Activated CD8-positive, alpha-beta memory T cell treated with anti-CD3 and anti-CD28 coated beads, Interleukin-2, amount 50 U/mL, for 48 hours (primary cell): ENCODE results near the gene FBF1.
"Not testable (repeated sequence)": the region's sequence is repeated elsewhere in the genome, so short reads cannot be mapped to it uniquely, and the experiment has no call there.

Experiments
- DNase-seq: peaks from one replicate; pipeline ENCODE4 v3.0.0-alpha.2; 2020

The FBF1 gene

DNA sequence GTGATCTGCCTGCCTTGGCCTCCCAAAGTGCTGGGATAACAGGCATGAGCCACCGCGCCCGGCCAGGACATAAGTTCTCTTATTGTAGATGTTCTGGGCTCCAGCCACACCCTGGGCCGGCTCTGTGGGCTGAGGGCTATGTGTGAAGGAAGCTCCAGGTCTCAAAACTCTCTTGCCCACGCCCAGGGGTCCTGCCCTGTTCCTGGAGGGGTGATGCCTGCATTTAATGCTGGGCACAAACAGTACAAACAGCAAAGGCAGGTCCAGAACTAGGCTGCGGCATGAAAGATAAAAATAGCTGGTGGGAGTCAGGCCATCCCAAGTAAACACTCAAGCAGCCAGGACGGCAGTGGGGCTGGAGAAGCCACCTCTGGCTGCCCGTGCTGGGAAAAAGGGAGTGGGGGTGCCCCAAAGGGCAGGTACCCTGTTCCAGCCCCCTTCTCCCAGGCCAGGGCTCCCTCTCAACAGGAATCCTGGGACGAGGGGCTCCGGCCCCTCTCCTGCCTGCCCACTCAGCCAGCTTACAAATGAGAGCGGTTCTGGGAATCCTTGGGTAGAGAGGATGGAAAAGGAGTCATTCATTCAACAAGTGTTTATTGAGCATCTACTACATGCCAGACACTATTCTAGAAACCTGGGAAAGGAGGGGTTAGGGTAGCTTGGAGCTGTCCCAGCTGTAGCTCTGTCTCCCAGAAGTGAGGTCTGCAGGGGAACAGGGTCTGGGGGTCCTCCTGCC lies 67.1 kb downstream of the FBF1 start:
- no peak for DNase-seq

DNA sequence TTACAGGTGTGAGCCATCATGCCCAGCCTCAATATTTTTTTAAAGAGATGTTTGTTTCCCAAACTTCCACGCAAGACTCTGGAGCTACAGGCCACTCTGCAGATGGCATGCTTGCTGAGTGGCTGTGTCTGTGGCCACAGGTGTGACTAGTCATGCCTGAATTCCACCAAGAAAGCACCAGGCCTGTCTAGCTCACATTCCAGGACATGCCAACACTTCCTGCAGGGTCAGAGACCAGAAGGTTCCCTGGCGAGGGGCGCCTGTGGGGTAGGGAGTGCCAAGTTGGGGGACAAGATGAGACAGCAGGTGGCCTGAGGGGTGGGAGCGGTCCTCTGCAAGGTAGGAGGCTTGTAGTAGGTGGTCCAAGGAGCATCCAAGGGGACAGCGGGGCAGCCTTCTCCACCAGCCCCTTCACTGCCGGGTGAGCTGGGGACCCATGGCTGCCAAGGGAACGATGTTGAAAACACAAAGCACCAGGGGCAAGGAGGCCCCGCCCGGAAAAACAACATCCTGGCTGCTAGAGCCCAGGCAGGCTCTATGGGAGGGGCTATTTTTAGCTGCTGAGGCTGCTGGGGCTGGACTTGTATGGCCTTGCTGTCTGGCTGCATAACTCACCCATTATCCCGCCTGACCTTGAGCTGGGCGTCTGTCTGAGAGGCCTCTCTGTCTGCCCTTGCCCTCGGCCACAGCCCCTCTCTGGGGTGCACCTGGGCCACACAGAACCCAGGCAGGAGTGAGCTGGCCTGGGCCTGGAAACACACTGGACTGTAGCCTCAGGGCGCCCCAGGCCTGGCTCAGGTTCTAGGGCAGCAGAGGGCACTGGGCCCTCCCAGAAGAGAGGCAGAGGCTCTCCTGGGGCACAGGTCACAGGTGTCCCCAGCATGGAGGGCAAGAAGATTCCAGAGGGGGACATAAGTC lies 68.1 kb downstream of the FBF1 start:
- DNase-seq, result no peak

DNA sequence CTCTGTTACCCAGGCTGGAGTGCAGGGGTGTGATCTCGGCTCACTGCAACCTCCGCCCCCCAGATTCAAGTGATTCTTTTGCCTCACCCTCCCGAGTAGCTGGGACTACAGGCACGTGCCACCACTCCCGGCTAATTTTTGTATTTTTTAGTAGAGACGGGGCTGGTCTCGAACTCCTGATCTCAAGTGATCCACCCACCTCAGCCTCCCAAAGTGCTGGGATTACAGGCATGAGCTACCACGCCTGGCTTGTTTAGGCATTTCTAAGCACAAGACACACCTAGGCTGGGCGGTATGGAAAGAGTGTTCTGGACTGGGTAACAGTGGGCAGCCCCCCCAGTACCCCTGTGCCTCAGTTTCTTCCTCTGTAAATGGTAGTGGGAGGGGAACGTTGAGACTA lies 70.6 kb downstream of the FBF1 start:
- not testable (repeated sequence) for DNase-seq

DNA sequence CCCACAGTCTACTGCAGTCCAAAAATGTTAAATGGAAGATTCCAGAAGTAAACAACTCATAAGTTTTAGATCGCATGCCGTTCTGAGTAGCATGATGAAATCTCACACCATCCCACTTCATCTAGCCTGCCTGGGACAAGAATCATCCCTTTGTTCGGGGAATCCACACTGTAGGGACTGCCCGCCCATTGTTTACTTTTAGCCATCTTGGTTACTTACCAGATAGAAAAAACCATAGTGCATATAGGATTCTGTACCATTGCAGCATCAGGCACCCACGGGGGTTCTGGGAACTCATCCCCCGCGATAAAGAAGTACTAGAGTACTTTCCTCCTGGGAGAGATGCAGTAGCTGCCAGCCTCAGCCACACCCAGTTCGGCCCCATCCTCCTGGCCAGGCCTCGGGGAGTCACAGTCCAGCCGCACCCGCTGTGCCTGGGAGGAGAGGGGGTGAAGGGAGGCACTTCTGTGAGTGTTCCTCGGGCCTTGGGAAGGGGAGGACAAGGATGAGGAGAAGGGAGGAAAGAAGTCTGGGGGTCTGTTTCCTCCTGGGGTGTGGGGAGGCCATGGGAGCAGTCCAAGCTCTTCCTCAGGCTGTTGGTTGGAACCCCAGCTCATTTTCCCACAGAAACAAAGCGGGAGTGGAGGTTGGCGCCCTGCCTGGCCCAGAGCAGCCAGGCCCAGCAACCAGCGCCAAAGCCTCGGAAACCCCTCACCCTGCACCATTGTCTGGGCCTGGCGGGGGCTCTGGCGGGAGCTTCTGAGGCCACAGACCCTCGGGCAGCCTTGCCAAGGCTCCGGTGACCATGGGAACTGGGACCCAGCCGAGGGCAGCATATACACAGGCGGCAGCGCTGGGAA lies 71.3 kb downstream of the FBF1 start:
- no peak for DNase-seq

DNA sequence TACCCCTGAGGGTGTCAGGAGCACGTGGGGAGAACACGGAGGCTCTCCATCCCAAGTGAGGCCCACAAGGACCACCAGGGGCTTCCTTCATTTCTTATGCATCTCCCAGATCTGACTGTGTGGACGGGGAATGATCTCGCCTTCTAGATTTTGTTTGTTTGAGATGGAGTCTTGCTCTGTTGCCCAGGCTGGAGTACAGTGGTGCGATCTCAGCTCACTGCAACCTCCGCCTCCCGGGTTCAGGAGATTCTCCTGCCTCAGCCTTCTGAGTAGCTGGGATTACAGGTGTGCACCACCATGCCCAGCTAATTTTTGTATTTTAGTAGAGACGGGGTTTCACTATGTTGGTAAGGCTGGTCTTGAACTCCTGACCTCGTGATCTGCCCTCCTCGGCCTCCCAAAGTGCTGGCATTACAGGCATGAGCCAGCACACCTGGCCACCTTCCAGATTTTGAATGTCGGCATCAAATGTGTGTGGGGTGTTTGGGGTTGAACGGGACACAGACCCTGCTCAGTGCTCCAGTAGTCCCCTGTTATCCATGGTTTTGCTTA lies 72.0 kb downstream of the FBF1 start:
- DNase-seq, result not testable (repeated sequence)

DNA sequence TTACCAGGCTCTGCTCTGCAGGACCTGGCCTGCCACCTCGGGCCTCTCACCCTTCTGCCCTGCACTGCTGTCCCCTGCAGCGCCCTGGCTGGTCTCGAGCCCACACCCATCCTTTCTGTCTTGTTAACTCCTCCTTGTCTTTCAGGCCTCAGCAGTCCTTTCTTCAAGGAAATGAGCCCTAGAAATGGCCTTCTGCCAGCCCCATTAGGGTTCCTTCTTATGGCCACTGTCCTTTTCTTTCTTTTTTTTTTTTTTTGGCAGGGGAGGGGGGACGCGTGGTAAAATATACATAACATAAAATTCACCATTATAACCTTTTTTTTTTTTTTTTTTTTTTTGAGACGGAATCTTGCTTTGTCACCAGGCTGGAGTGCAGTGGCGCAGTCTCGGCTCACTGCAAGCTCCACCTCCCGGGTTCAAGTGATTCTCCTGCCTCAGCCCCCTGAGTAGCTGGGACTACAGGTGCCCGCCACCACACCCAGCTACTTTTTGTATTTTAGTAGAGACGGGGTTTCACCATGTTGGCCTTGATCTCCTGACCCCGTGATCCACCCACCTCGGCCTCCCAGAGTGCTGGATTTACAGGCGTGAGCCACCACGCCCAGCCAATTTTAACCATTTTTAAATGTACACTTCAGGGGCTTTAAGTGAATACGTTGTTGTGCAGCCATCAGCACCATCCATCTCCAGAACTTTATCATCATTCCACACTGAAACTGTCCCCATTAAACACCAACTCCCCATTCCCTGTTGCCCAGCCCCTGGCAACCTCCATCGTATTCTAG lies 75.2 kb downstream of the FBF1 start:
- DNase-seq, result not testable (repeated sequence)

DNA sequence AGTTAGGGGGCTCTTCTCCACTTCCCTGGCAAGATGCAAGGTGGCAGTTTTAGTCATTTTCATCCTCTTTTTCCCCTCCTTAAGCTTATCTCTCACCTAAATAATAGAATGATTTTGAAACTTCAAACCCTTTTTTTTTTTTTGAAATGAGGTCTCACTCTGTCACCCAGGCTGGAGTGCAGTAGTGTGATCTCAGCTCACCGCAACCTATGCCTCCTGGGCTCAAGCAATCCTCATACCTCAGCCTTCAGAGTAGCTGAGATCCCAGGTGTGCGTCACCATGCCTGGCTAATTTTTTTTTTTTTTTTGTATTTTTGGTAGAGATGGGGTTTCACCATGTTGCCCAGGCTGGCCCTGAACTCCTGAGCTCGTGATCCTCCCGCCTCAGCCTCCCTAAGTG lies 76.0 kb downstream of the FBF1 start:
- not testable (repeated sequence) for DNase-seq

DNA sequence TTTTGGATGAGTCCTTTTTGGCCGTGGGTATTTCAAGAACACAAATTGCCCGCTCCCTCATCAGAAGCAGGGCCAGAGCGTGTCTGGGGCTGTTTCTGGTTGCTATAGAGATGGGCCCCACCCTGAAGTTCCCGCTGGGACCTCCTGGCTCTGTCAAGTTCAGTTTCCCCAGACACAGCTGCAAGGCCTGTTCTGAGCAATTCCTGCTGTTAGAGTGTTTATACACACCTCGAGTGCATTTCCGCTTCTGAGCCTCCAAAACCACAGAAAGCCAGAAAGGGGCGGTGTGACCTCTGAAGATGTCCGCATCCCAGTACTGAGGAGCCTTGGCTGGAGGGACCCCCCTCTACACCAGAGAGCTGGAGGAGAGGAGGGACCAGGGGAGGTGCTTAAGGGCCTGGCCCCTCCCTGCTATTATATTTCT lies 76.4 kb downstream of the FBF1 start:
- DNase-seq, result peak; percentile 68

DNA sequence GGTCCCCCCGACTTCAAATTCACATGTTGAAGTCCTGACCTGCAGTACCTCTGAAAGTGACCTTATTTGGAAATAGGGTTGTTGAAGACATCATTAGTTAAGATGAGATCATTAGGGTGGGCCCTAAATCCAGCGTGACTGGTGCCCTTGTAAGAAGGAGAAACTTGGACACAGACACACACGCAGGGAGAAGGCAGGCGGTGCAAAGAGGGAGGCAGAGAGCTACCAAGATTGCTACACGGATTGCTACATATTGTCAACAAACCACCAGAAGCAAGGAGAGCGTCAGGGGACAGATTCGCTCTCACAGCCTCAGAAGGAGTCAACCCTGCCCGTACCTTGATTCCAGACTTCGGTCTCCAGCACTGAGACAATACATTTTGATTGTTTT lies 78.9 kb downstream of the FBF1 start:
- DNase-seq, result no peak
